ENCODE measurements around the gene DLAT.
"Not testable (repeated sequence)": the region's sequence is repeated elsewhere in the genome, so short reads cannot be mapped to it uniquely, and the experiment has no call there.

DLAT gene

GRCh38 chr11:112005422-112006094 lies 19.6 kb upstream of the DLAT start:
- DNase-seq (ENCODE audit: low read depth) = no peak

- DNase-seq (ENCODE audit: low read depth) = not testable (repeated sequence)
Observed at GRCh38 chr11:112006095-112006441, 19.1 kb upstream of the DLAT start.

- DNase-seq (ENCODE audit: low read depth) = not testable (repeated sequence)
Observed at GRCh38 chr11:112011451-112011850, 13.8 kb upstream of the DLAT start.

GRCh38 chr11:112012874-112013273 lies 12.3 kb upstream of the DLAT start:
- DNase-seq (ENCODE audit: low read depth) = peak; percentile 38

GRCh38 chr11:112013497-112014164 lies 11.6 kb upstream of the DLAT start:
- DNase-seq (ENCODE audit: low read depth) = no peak

GRCh38 chr11:112016088-112016764 lies 9.0 kb upstream of the DLAT start:
- no peak for DNase-seq (ENCODE audit: low read depth)

GRCh38 chr11:112016765-112017376 lies 8.3 kb upstream of the DLAT start:
- no peak for DNase-seq (ENCODE audit: low read depth)

GRCh38 chr11:112017538-112017937 lies 7.7 kb upstream of the DLAT start:
- peak; percentile 48 for DNase-seq (ENCODE audit: low read depth)

GRCh38 chr11:112019066-112019465 lies 6.1 kb upstream of the DLAT start:
- DNase-seq (ENCODE audit: low read depth) = no peak

GRCh38 chr11:112023104-112023503 lies 2.1 kb upstream of the DLAT start:
- no peak for DNase-seq (ENCODE audit: low read depth)

GRCh38 chr11:112024178-112024772 lies 933 bp upstream of the DLAT start:
- DNase-seq (ENCODE audit: low read depth) = no peak

GRCh38 chr11:112025707-112026106 lies 499 bp downstream of the DLAT start:
- DNase-seq (ENCODE audit: low read depth) = no peak

GRCh38 chr11:112026784-112027410 lies 1.7 kb downstream of the DLAT start:
- not testable (repeated sequence) for DNase-seq (ENCODE audit: low read depth)

- no peak for DNase-seq (ENCODE audit: low read depth)
Observed at GRCh38 chr11:112029460-112029859, 4.3 kb downstream of the DLAT start.

GRCh38 chr11:112033902-112034301 lies 8.7 kb downstream of the DLAT start:
- DNase-seq (ENCODE audit: low read depth) = no peak

- no peak for DNase-seq (ENCODE audit: low read depth)
Observed at GRCh38 chr11:112037527-112037926, 12.3 kb downstream of the DLAT start.

GRCh38 chr11:112042161-112042960 lies 17.2 kb downstream of the DLAT start:
- DNase-seq (ENCODE audit: low read depth) = peak; percentile 41

- no peak for DNase-seq (ENCODE audit: low read depth)
Observed at GRCh38 chr11:112042961-112043304, 17.7 kb downstream of the DLAT start.

- DNase-seq (ENCODE audit: low read depth) = no peak
Observed at GRCh38 chr11:112044961-112045360, 19.8 kb downstream of the DLAT start.

- not testable (repeated sequence) for DNase-seq (ENCODE audit: low read depth)
Observed at GRCh38 chr11:112046647-112047046, 21.4 kb downstream of the DLAT start.

- DNase-seq (ENCODE audit: low read depth) = not testable (repeated sequence)
Observed at GRCh38 chr11:112048256-112048655, 23.0 kb downstream of the DLAT start.
